Esophagus (tissue), 2 donors: ENCODE results near the gene GCAT. TPM values are rescaled to one million over a fixed set of nuclear protein-coding genes. Genes with fewer than 3 reads are reported as not detected.

Experiments
- H3K27ac ChIP-seq, 2 donors: one replicate each; pipeline ENCODE4 v1.5.1; 2013; ENCODE audit warnings: low read depth in 2 of 2, mild to moderate bottlenecking in 2 of 2, inconsistent platforms in 1 of 2, low read length in 1 of 2, moderate library complexity in 1 of 2
- H3K27me3 ChIP-seq, 2 donors: one replicate each; pipeline ENCODE4 v1.6.1; 2013; ENCODE audit warnings: low read length in 2 of 2, control low read depth in 1 of 2, mild to moderate bottlenecking in 1 of 2; ENCODE audit not compliant: insufficient read depth in 2 of 2, control insufficient read depth in 1 of 2
- H3K36me3 ChIP-seq, 2 donors: one replicate each; pipeline ENCODE4 v1.6.1; 2013; ENCODE audit warnings: low read length in 1 of 2; ENCODE audit not compliant: control insufficient read depth in 2 of 2, insufficient read depth in 2 of 2
- H3K4me1 ChIP-seq, 2 donors: one replicate each; pipeline ENCODE4 v1.6.1; 2013; ENCODE audit warnings: low read length in 1 of 2; ENCODE audit not compliant: control insufficient read depth in 2 of 2, insufficient read depth in 2 of 2
- H3K4me3 ChIP-seq, 2 donors: one replicate each; pipeline ENCODE4 v1.5.1; 2013; ENCODE audit warnings: low read length in 2 of 2, mild to moderate bottlenecking in 2 of 2, low read depth in 1 of 2, moderate library complexity in 1 of 2
- H3K9me3 ChIP-seq, 2 donors: one replicate each; pipeline ENCODE4 v1.6.1; 2013; ENCODE audit warnings: mild to moderate bottlenecking in 2 of 2, low read depth in 1 of 2, low read length in 1 of 2, moderate library complexity in 1 of 2; ENCODE audit not compliant: control insufficient read depth in 2 of 2, insufficient read depth in 1 of 2
- WGBS, 2 donors: extraction: QIAGEN DNeasy Blood & Tissue Kit; methylation state at CpG; one replicate each; pipeline ENCODE4 v1.1.7; 2013; 5-methylcytosine and 5-hydroxymethylcytosine counted together
- polyA plus RNA-seq, 2 donors: library from polyadenylated mRNA; stranded (reverse); fragments of 200-250 nt; gene quantifications; one replicate each; pipeline ENCODE4 v1.2.3, GENCODE V29; 2013
- donor health status: healthy with polysubstance abuse.
- donor health status: Bipolar disorder and iron deficiency.

Gene GCAT
- polyA plus RNA-seq, 2 donors: 20.1 to 31.8 TPM

- peaks cover 0 to 4% of the 10 kb centered on the region in 2 donors for H3K4me1 ChIP-seq
- H3K27ac ChIP-seq: no peak overlapping the region
- 88% methylated on average over 8 of the region's 8 CpGs for WGBS, 2 donors
- H3K9me3 ChIP-seq: no peaks in the 10 kb centered on the region
- H3K36me3 ChIP-seq: peaks cover 13 to 45% of the 10 kb centered on the region in 2 donors
- H3K4me3 ChIP-seq: no peak overlapping the region
- H3K27me3 ChIP-seq: no peaks in the 10 kb centered on the region
These were observed 41.7 kb upstream of the GCAT start for GRCh38 chr22:37765953-37766576.

GRCh38 chr22:37768273-37768672 is 39.5 kb upstream of the GCAT start:
- Histone ChIP-seq H3K9me3 (peaks cover 0 to 1% of the 10 kb centered on the region in 2 donors), H3K4me3 (no peak overlapping the region), H3K27ac (no peak overlapping the region), H3K4me1 (peaks cover 0 to 5% of the 10 kb centered on the region in 2 donors), H3K27me3 (no peaks in the 10 kb centered on the region), H3K36me3 (peaks cover 14 to 57% of the 10 kb centered on the region in 2 donors)
- WGBS, 2 donors: 96 to 98% methylated on average over 3 of the region's 3 CpGs

- Histone ChIP-seq H3K27me3 (no peaks in the 10 kb centered on the region), H3K36me3 (peaks cover 13 to 56% of the 10 kb centered on the region in 2 donors), H3K4me3 (no peak overlapping the region), H3K4me1 (peaks cover 0 to 6% of the 10 kb centered on the region in 2 donors), H3K9me3 (peaks cover 0 to 1% of the 10 kb centered on the region in 2 donors), H3K27ac (no peak overlapping the region)
- WGBS, 2 donors: 97% methylated on average over 24 of the region's 24 CpGs
These were observed 38.7 kb upstream of the GCAT start for GRCh38 chr22:37769056-37769455.

GRCh38 chr22:37771081-37771480 is 36.7 kb upstream of the GCAT start:
- Histone ChIP-seq H3K4me1 (peaks cover 0 to 19% of the 10 kb centered on the region in 2 donors), H3K27me3 (no peaks in the 10 kb centered on the region), H3K27ac (no peak overlapping the region), H3K9me3 (peaks cover 0 to 1% of the 10 kb centered on the region in 2 donors), H3K4me3 (no peak overlapping the region), H3K36me3 (peaks cover 13 to 46% of the 10 kb centered on the region in 2 donors)
- 51 to 54% methylated on average over 4 of the region's 4 CpGs for WGBS, 2 donors

- H3K4me1 ChIP-seq: peaks cover 0 to 19% of the 10 kb centered on the region in 2 donors
- WGBS, 2 donors: 88 to 90% methylated on average over 17 of the region's 17 CpGs
These were observed 35.9 kb upstream of the GCAT start for GRCh38 chr22:37771702-37772427.

GRCh38 chr22:37774728-37775127 is 33.0 kb upstream of the GCAT start:
- Histone ChIP-seq H3K27me3 (no peaks in the 10 kb centered on the region), H3K36me3 (peaks cover 6 to 27% of the 10 kb centered on the region in 2 donors), H3K4me3 (no peak overlapping the region), H3K27ac (peak overlapping the region; percentile 15 to 91), H3K9me3 (peaks cover 0 to 1% of the 10 kb centered on the region in 2 donors), H3K4me1 (peaks cover 0 to 19% of the 10 kb centered on the region in 2 donors)
- 82 to 83% methylated on average over 3 of the region's 3 CpGs for WGBS, 2 donors

More at GRCh38 chr22:37771702-37772427, 35.9 kb upstream of the GCAT start:
- H3K4me3 ChIP-seq: no peak overlapping the region
- H3K36me3 ChIP-seq: peaks cover 13 to 43% of the 10 kb centered on the region in 2 donors
- no peak overlapping the region for H3K27ac ChIP-seq
- H3K27me3 ChIP-seq: no peaks in the 10 kb centered on the region
- H3K9me3 ChIP-seq: peaks cover 0 to 1% of the 10 kb centered on the region in 2 donors

GRCh38 chr22:37775785-37776638 is 31.7 kb upstream of the GCAT start:
- Histone ChIP-seq H3K4me1 (peaks cover 0 to 19% of the 10 kb centered on the region in 2 donors), H3K9me3 (peaks cover 0 to 1% of the 10 kb centered on the region in 2 donors), H3K27ac (peak overlapping the region; percentile 91 to 95), H3K27me3 (no peaks in the 10 kb centered on the region), H3K4me3 (no peak overlapping the region), H3K36me3 (peaks cover 6 to 27% of the 10 kb centered on the region in 2 donors)
- WGBS, 2 donors: 66 to 75% methylated on average over 17 of the region's 17 CpGs

- peak overlapping the region; percentile 91 to 95 for H3K27ac ChIP-seq
- no peaks in the 10 kb centered on the region for H3K27me3 ChIP-seq
- peaks cover 0 to 1% of the 10 kb centered on the region in 2 donors for H3K9me3 ChIP-seq
- H3K36me3 ChIP-seq: peaks cover 3 to 22% of the 10 kb centered on the region in 2 donors
- no peak overlapping the region for H3K4me3 ChIP-seq
- WGBS, 2 donors: 49 to 65% methylated on average over 10 of the region's 10 CpGs
- H3K4me1 ChIP-seq: peaks cover 0 to 19% of the 10 kb centered on the region in 2 donors
These were observed 31.1 kb upstream of the GCAT start for GRCh38 chr22:37776639-37777005.

- peaks cover 0 to 24% of the 10 kb centered on the region in 2 donors for H3K4me1 ChIP-seq
- 34 to 35% methylated on average over 11 of the region's 11 CpGs for WGBS, 2 donors
- H3K27ac ChIP-seq: peak overlapping the region; percentile 91 to 95
- no peaks in the 10 kb centered on the region for H3K27me3 ChIP-seq
- H3K4me3 ChIP-seq: no peak overlapping the region
- peaks cover 0 to 16% of the 10 kb centered on the region in 2 donors for H3K36me3 ChIP-seq
- H3K9me3 ChIP-seq: no peaks in the 10 kb centered on the region
These were observed 30.5 kb upstream of the GCAT start for GRCh38 chr22:37777122-37777687.
